ENCODE measurements around the gene ACYP1. TPM values are rescaled to one million over a fixed set of nuclear protein-coding genes. Genes with fewer than 3 reads are reported as not detected.

ACYP1 gene
- polyA plus RNA-seq, 3 donors = 26.0 to 56.2 (median 43.5) TPM

DNA sequence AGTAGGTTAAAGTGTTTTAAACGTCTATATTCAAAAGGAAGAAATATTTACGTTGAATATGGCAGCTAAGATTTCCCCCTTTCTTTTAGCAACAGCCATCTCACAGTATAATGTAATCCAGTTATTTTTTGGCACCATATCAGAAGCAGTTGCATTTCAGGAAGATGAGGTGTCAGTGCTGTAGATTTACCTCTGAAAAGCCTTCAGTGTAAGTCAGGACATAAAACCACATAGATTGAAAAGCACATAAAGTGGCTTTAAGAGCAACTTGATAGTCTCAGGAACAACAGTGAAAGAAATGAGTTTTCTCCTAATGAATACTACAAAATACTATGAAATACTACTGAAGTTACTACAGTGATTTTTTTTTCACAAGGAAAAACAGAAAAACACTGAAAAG is 19.5 kb downstream of the ACYP1 start:
- no peak for DNase-seq

DNA sequence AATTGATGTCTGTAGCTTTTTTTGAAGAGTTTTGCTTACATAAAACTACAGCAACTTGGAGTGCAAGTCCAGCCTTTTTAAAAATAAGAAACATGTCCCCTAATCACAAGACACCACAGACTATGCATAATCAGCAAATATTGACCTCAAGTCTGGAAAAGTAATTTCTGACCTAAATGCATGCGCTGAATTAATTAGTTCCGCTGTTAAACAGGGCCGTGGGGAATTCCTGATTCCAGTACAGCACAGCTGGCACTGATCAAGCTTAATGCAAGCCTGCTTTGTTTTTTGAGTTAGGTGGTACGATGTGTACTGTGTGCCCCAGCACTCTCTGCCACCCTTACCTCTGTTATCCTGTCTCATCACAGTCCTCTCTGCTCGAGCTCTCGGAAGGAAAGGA is 21.8 kb downstream of the ACYP1 start:
- DNase-seq = no peak

DNA sequence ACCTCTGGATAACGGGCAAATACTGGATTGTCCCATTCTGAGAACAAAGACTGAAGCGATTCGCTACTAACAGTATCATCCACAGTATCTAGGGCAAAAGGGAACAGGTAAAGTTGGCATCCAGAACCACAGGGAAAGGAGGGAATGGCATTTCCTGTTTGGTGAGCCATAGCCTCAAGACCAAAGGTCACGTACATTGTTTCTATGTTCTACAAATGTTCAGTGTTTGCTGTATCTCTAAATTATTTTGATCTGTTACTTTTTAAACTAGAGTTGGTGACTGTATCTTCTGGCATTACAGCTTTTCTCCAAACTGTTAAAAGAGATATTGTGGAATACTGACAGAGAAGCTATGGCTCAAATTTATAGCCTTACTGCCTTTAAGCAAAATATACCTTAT is 22.2 kb downstream of the ACYP1 start:
- DNase-seq = no peak

DNA sequence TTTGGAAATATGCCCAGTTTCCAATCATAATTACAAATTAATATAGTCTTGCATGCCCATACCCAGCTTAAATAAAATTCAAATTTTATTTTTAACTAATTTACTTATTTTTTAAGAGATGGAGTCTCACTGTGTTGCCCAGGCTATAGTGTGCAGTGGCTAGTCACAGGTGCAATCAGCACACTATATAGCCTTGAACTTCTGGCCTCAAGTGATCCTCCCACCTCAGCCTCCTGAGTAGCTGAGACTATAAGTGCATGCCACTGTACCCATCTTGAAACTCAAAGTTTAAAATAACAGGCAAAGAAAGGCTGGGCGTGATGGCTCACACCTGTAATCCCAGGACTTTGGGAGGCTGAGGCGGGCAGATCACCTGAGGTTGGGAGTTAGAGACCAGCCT is 22.9 kb downstream of the ACYP1 start:
- no peak for DNase-seq

DNA sequence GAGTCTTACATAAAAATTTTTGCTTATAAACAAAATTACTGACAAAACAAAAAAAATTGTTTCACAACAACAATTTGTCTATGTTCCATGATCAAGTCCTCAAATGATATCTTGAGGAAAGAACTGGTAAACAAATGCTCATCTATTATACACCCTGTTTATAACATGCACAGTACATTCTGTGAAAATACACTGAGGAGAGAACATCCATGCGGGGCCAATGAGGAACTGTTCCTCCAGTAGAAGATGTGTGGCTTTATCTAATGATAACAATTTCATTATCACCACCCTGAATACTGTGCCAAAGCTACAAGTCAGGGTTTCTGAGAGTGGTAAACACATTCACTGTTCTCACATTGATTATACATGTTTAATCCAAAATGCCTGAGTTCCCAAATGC is 23.3 kb downstream of the ACYP1 start:
- DNase-seq = no peak

DNA sequence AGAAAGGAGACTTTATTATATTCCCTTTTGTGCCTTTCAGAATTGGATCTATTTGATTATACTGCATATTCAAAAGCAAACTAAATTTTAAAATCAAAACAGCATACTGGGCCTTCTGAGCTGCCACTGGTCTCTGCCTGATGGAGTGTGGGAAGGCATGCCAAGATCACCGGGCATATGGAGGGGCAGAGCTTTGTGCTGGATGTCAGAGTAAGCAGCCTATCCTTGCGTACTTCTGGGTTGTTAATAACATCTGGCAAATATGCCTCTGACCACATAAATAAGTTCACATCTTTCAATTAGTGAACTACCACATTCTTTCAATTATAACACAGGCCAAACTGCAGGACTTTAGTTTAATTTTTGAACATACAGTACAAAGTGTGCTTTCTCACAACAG is 30.9 kb downstream of the ACYP1 start:
- no peak for DNase-seq

DNA sequence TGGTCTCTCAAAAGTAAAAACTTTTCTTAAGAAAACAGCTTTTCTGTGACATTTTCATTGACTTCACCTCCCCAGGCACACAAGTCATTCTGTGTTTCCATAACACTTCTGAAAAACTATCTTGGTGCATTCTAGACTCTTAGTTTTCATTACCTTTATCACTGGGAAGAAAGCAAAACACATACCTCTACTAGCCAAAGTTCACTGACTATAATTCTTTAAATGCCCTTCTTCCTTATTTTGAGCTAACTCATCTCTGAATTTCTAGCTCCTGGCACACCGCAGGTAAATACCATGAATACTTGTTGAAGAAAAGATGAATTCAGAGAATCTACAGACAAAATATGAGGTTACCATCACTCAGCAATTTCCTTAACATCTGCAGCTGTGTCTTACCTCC is 33.7 kb downstream of the ACYP1 start:
- no peak for DNase-seq

DNA sequence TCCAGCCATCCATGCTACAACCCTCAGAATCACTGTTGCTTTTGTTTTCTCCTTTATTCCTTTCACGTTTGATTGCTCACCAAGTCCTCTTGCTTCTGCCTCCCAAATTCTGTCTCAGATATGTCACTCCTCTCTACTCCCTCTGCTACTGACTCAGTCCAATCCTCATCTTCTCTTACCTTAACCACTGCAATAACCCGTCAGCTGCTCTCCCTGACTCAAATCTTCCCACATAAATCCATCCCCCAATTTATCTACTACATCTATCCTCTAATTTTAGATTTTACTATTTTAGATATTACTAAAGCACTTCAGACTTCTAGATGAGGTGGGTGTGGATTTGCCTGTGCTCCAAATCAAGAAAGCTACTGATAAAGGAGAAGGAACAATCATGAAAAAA is 37.9 kb downstream of the ACYP1 start:
- no peak for DNase-seq

DNA sequence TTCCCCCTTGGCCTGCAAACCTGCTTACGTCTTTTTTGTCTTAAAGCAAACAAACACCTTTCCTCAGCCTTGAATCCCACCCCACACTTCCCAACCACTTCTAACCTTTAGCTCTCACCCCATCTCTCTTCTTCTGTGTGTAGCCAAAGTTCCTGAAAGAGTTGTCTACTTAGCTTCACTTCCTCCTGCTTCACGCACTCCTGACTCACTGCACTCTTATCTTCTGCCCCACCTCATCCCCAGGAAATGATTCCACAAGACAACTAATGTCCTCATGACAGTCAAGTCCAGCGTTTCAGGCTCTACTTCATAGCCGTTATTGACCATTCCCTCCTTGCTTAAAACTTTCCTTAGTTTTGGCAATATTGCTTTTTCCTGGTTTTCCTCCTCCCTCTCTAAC is 38.7 kb downstream of the ACYP1 start:
- no peak for DNase-seq

DNA sequence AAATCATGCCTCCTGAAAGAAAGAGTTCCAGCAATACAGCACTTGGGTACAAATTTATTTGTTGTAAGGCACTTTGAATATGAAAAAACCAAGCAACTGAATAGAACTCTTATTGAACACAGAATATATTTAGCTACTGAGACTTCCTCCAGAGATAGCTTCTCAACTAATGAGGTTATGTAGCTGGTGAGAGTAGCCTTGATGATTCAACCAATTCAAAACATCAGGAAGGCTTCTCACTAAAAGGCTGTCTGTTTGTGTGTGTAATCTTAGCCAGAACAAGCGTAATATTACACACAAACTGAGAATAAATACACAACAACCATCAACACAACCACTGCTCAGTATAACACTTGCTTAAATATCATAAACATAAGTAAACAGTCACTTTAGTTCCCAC is 40.7 kb downstream of the ACYP1 start:
- DNase-seq = no peak

DNA sequence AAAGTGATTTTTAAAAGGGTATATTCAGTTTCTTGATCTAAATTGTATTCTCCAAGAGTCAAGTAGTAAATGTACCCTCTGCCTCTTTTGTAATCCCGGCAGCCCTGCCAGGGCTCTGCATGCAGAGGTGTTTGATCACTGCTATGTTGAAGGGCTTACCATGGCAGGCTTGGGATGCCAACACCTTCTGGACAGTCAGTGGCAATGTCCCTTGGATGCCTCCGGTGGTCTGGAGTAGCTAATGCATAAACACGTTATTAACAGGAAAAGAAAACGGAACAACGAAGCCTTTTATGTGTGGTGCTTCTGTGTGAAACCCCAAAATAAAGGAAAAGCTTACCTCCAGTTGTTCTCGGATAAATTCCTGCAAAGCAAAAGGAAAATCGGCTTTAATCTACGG is 41.2 kb downstream of the ACYP1 start:
- DNase-seq = no peak

DNA sequence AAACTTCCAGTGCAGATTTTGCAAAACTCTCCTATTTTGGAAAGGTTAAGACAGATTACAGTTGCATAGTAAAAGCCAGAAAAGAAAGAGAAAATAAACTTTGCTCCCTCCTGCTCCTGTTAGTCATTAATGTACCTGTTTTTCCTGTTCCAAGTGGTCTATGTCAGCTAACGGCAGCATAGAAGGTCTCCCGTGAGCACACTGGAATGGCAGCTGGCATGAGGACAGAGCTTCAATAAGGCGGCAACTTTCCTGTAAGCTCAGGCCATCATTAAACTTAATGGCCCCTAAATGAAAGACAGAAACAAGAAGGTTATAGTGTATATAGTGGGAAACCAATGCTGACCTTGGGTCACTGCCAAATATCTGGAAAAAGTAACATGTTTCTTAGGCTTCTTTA is 45.1 kb downstream of the ACYP1 start:
- DNase-seq = peak; percentile 66

DNA sequence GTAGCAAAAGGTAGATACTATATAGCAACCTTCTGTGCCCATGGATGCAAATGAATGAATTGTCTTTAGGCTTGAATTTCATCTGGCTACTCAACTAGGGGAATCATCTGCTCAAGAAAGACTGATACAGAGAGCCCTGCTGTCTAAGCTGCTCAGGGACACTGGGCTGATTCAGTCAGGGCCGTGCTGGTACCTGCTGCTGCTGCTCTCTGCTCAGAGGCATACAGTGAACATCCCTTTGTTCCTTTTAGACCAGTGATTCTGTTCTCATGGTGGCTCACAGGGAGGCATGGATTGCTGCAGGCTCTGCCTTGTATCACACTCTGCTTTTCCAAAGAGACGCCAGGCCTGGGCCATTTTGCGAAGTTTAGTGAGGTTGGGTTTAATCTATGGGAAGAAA is 47.0 kb downstream of the ACYP1 start:
- DNase-seq = no peak

DNA sequence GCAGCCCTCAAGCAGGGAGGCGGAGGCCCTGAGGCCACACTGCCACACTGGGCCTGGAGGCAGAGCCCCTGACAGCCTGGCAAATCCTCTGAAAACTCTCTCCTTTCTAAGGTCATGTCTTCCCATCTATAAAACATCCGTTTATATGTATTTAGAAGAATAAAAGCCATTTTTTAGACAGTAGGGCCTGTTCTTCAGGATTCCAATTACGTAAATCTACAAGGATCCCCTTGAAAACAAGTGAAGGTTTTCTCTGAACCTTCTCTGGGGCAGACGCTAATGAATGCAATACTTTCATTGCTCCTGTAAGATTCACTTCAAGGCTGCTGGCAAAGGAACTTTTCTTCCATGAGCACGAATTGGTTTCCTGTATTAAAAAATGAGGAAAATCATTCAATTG is 48.3 kb downstream of the ACYP1 start:
- no peak for DNase-seq

DNA sequence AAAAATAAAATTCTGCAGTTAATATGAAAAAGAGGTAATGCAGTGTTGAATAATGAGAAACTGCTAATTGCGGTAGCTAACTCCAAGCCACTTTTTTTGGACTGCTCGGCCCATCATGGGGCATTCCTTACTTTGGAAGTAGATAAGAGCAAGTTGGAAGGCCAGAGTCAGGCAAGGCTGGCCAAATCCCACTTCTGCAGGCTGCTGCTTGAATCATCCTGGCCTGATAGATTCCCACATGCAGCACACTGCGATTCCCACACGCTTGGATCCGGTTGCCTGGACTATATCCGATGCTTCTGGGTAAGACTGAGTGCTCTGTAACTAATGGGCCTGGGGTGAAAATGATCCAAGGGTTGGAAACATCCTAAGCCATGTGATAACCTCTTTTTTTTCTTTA is 50.5 kb downstream of the ACYP1 start:
- DNase-seq = no peak

DNA sequence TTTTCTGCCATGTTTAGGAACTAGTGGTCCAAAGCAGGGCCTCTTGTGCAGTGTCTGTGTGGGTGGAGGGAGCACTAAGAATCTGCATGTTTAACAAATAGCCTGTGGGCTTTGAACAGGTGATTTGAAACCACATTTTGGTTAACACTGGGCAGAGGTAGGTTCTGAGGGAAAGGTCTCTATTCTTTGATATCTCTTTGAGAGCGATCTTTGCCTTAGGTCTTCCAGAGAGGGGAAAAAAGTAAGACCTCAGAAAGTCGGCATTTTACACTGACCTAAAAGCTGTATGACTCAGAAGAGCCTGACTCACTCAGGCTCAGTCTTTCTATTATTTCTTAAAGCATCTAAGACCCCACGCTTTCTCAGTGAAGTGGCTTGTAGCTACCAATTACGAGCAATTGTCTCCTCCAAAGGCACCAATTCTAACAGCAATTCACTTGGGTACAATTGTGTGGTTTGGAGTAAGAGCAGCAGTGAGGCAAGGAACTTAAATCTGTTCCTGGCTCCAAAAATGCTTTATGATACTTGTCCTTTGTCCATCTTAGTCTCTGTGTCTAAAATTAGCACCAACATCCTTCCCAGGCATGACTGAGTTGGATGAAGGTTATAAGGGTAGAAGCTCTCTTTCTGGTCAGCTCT is 52.3 kb downstream of the ACYP1 start:
- DNase-seq = no peak

DNA sequence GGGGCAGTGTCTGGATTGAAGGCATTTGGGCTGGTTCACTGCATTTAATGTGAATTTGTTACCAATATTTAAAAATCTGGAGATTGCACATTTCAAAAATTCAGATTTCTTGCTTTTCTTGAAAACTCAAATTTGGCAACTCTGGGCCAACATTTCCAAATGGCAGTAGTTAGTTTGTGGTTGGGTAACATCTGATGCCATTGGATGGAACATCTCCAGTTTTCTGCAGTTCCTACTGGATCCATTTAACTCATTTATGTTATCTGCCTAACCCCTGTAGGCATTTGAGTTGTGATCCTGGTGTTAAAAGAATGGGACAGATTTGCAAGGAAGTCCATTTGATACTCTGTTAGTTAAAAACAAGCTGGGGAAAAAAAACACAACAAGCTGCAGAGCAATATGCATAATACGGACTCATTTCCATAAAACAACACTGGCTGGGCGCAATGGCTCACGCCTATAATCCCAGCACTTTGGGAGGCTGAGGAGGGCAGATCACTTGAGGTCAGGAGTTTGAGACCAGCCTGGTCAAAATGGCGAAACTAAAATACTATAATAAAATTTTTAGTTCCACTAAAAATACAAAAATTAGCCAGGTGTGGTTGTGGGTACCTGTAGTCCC is 53.2 kb downstream of the ACYP1 start:
- no peak for DNase-seq

DNA sequence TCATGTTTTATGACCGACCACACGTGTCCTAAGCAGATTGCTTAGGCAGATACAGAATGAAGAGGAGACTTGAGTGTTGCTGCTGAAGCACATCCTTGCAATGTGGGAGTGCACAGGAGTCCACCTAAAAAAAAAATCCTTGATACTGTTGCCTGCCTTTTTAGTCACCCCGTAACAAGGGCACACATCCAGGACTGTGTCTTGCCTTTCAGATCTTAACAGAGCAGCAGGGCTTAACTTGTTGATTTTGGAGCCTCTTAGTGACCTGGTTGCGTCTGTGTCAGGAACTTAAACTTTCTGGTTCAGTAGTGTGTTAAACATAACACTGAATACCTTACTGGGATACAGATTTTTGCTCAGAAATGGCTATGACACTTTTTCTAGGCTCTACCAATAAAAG is 54.6 kb downstream of the ACYP1 start:
- no peak for DNase-seq

DNA sequence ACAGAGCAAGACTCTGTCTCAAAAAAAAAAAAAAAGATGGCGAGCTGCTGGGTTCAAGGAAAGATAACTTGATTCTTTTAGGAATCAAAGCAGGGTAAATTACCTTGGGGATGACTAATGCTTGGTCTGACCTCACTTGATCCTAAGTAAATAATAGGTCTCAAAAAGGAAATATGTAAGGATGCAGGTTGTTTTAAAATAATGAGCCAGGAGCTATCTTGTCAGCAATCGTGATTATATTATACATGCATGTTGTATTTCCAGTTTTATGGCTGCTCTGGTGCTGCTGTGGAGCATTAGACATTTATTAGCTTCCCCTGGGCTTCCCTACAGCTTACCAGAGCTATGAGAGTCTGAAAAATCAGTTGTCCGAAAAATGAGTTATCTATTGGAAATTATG is 58.5 kb downstream of the ACYP1 start:
- no peak for DNase-seq

DNA sequence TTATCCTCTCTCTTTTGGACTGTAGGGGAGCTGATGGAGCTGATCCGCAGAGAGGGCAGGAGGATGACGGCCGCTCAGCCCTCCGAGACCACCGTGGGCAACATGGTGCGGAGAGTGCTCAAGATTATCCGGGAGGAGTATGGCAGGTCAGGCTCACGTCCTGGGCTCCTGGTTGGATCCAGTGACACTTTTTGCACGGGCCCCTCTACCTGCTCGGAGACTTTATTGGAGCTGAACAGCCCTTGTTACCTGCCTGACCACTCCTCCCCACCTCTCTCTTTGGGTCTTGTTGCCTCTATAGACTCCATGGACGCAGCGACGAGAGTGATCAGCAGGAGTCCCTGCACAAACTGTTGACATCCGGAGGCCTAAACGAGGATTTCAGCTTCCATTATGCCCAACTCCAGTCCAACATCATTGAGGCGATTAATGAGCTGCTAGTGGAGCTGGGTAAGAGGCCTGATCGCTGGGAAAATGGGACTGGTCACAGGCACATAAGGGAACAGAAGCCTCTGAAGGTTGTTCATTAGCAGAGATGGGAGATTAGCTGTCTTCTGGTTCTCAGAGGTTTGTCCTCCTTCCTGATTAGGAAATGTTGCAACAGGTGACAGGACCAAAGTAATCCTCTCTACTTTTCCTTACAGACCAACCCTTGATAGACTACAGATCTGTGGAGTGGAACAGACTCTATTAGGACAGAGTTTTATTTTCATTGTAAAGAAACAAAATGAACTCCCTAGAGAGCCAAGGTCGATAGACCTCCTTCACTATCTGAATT is 60.4 kb downstream of the ACYP1 start:
- no peak for DNase-seq

Data from renal pelvis (tissue), 4 donors.